ENCODE results near the gene SYPL2.
"Not testable (repeated sequence)": the region's sequence is repeated elsewhere in the genome, so short reads cannot be mapped to it uniquely, and the experiment has no call there.

SYPL2 gene

GRCh38 chr1:109443476-109443875 lies 22.9 kb upstream of the SYPL2 start:
- no peak for DNase-seq (ENCODE audit: low read depth)
- TF ChIP-seq MAX (IDR thresholded peaks at IDR 0.05; ENCODE audit: low read depth, low read length): no peak
- no peak for TF ChIP-seq MYC (IDR thresholded peaks at IDR 0.05; ENCODE audit: low read depth, low read length)
- TF ChIP-seq POLR2A (IDR thresholded peaks at IDR 0.05; ENCODE audit: extremely low read depth, insufficient read length): no peak
- H3K4me3 ChIP-seq (ENCODE audit: low read depth, low read length): no peak overlapping the region

- no peak for DNase-seq (ENCODE audit: low read depth)
- no peak for TF ChIP-seq CTCF (IDR thresholded peaks at IDR 0.05; ENCODE audit: low read depth, low read length)
- TF ChIP-seq POLR2A (IDR thresholded peaks at IDR 0.05; ENCODE audit: extremely low read depth, insufficient read length): no peak
- TF ChIP-seq MAX (IDR thresholded peaks at IDR 0.05; ENCODE audit: low read depth, low read length): no peak
- no peak for TF ChIP-seq MYC (IDR thresholded peaks at IDR 0.05; ENCODE audit: low read depth, low read length)
- H3K4me3 ChIP-seq (ENCODE audit: low read depth, low read length): no peak overlapping the region
Measured at GRCh38 chr1:109444346-109444745, 22.0 kb upstream of the SYPL2 start.

- H3K4me3 ChIP-seq (ENCODE audit: low read depth, low read length); DNase-seq (ENCODE audit: low read depth): not testable (repeated sequence)
Measured at GRCh38 chr1:109445949-109446695, 20.2 kb upstream of the SYPL2 start.

GRCh38 chr1:109447524-109447923 lies 18.8 kb upstream of the SYPL2 start:
- H3K4me3 ChIP-seq (ENCODE audit: low read depth, low read length): no peak overlapping the region
- DNase-seq (ENCODE audit: low read depth): no peak
- TF ChIP-seq MYC (IDR thresholded peaks at IDR 0.05; ENCODE audit: low read depth, low read length) (no peak), POLR2A (IDR thresholded peaks at IDR 0.05; ENCODE audit: extremely low read depth, insufficient read length) (no peak), CTCF (IDR thresholded peaks at IDR 0.05; ENCODE audit: low read depth, low read length) (no peak), MAX (IDR thresholded peaks at IDR 0.05; ENCODE audit: low read depth, low read length) (no peak)

GRCh38 chr1:109454497-109455133 lies 11.7 kb upstream of the SYPL2 start:
- no peak for DNase-seq (ENCODE audit: low read depth)
- TF ChIP-seq MYC (IDR thresholded peaks at IDR 0.05; ENCODE audit: low read depth, low read length): no peak
- TF ChIP-seq CTCF (IDR thresholded peaks at IDR 0.05; ENCODE audit: low read depth, low read length): no peak
- no peak for TF ChIP-seq POLR2A (IDR thresholded peaks at IDR 0.05; ENCODE audit: extremely low read depth, insufficient read length)
- no peak for TF ChIP-seq MAX (IDR thresholded peaks at IDR 0.05; ENCODE audit: low read depth, low read length)
- no peak overlapping the region for H3K4me3 ChIP-seq (ENCODE audit: low read depth, low read length)

- no peak overlapping the region for H3K4me3 ChIP-seq (ENCODE audit: low read depth, low read length)
- TF ChIP-seq MYC (IDR thresholded peaks at IDR 0.05; ENCODE audit: low read depth, low read length): no peak
- no peak for TF ChIP-seq CTCF (IDR thresholded peaks at IDR 0.05; ENCODE audit: low read depth, low read length)
- DNase-seq (ENCODE audit: low read depth): no peak
Measured at GRCh38 chr1:109457819-109458218, 8.5 kb upstream of the SYPL2 start.

GRCh38 chr1:109466125-109466451 lies 258 bp upstream of the SYPL2 start:
- no peak for DNase-seq (ENCODE audit: low read depth)
- no peak overlapping the region for H3K4me3 ChIP-seq (ENCODE audit: low read depth, low read length)
- TF ChIP-seq MYC (IDR thresholded peaks at IDR 0.05; ENCODE audit: low read depth, low read length) (no peak), CTCF (IDR thresholded peaks at IDR 0.05; ENCODE audit: low read depth, low read length) (no peak), MAX (IDR thresholded peaks at IDR 0.05; ENCODE audit: low read depth, low read length) (no peak), POLR2A (IDR thresholded peaks at IDR 0.05; ENCODE audit: extremely low read depth, insufficient read length) (no peak)
